ENCODE measurements around the gene RIT2. TPM values are rescaled to one million over a fixed set of nuclear protein-coding genes. Genes with fewer than 3 reads are reported as not detected.

RIT2 gene
- polyA plus RNA-seq, 1 of the 3 experiments (the other 2 are of a cell fraction): not detected

GRCh38 chr18:42958353-42958752 is 157.1 kb downstream of the RIT2 start:
- H3K79me2 ChIP-seq (ENCODE audit: insufficient read depth): no peaks in the 10 kb centered on the region
- peak overlapping the region in 1 of 2 experiments; percentile 68; a peak in 1 of 4 replicates for H3K27ac ChIP-seq (ENCODE audit: low read depth in 2 of 2, low read length in 1 of 2)
- H3K4me3 ChIP-seq (ENCODE audit: low read depth in 2 of 2, low read length in 1 of 2): no peak overlapping the region
- DNase-seq: no peak
- H2AFZ ChIP-seq (ENCODE audit: low read depth): no peak overlapping the region
- no peaks in the 10 kb centered on the region for H4K20me1 ChIP-seq (ENCODE audit: insufficient read depth)
- no peaks in the 10 kb centered on the region for H3K27me3 ChIP-seq (ENCODE audit: insufficient read depth)
- no peaks in the 10 kb centered on the region for H3F3A ChIP-seq (replicated peaks; ENCODE audit: insufficient read depth)
- H3K9me2 ChIP-seq: no peaks in the 10 kb centered on the region
- ChIA-PET CTCF (interaction anchor here (0.6 to 1.1 kb wide), 4 partner anchors 12 to 735 kb away, joined by 3 read pairs; no protein-coding TSS in a partner anchor), POLR2A (no interaction called here)
- 38% methylated on average over 4 of the region's 4 CpGs for WGBS (ENCODE audit: low lambda C conversion rate)
- H3K4me2 ChIP-seq: no peak overlapping the region
- TF ChIP-seq EZH2phosphoT487 (IDR thresholded peaks at IDR 0.05; ENCODE audit: borderline replicate concordance, low read depth) (no peak), SIN3A (IDR thresholded peaks at IDR 0.05; ENCODE audit: borderline replicate concordance, low read depth, low read length) (no peak), EP300 (IDR thresholded peaks at IDR 0.05; ENCODE audit: borderline replicate concordance in 1 of 2, low read depth in 1 of 2, low read length in 1 of 2) (peak in 1 of 2 experiments; percentile 84; a peak in 2 of 4 replicates), RCOR1 (IDR thresholded peaks at IDR 0.05; ENCODE audit: low read length) (peak; percentile 72), TCF12 (IDR thresholded peaks at IDR 0.05) (0 out of 2 replicates have a peak, but pooled peaks have one; percentile 6)
- H3K4me1 ChIP-seq (ENCODE audit: control insufficient read depth in 1 of 2, insufficient read depth in 2 of 2, low read depth in 1 of 2, low read length in 1 of 2): peaks cover 0 to 13% of the 10 kb centered on the region in 2 experiments; a peak in 2 of 4 replicates
- H3K9me3 ChIP-seq: no peaks in the 10 kb centered on the region
- H3K9ac ChIP-seq: no peak overlapping the region
- no peaks in the 10 kb centered on the region for H3K36me3 ChIP-seq (replicated peaks in 1 of 2; ENCODE audit: control insufficient read depth in 1 of 2, insufficient read depth in 2 of 2, low read length in 1 of 2)

- H3K9me2 ChIP-seq: no peaks in the 10 kb centered on the region
- no peak overlapping the region for H3K4me2 ChIP-seq
- no peaks in the 10 kb centered on the region for H3K27me3 ChIP-seq (ENCODE audit: insufficient read depth)
- peaks cover 0 to 13% of the 10 kb centered on the region in 2 experiments; a peak in 2 of 4 replicates for H3K4me1 ChIP-seq (ENCODE audit: control insufficient read depth in 1 of 2, insufficient read depth in 2 of 2, low read depth in 1 of 2, low read length in 1 of 2)
- H3F3A ChIP-seq (replicated peaks; ENCODE audit: insufficient read depth): no peaks in the 10 kb centered on the region
- H3K79me2 ChIP-seq (ENCODE audit: insufficient read depth): no peaks in the 10 kb centered on the region
- H3K4me3 ChIP-seq (ENCODE audit: low read depth in 2 of 2, low read length in 1 of 2): no peak overlapping the region
- H3K9ac ChIP-seq: no peak overlapping the region
- peak overlapping the region in 1 of 2 experiments; percentile 34; a peak in 2 of 4 replicates for H3K27ac ChIP-seq (ENCODE audit: low read depth in 2 of 2, low read length in 1 of 2)
- CTCF ChIA-PET: interaction anchor here (0.6 to 0.7 kb wide), 2 partner anchors 19 to 103 kb away, joined by 3 read pairs; no protein-coding TSS in a partner anchor
- WGBS (ENCODE audit: low lambda C conversion rate): 14% methylated on average over 3 of the region's 3 CpGs
- H3K36me3 ChIP-seq (replicated peaks in 1 of 2; ENCODE audit: control insufficient read depth in 1 of 2, insufficient read depth in 2 of 2, low read length in 1 of 2): no peaks in the 10 kb centered on the region
- no peaks in the 10 kb centered on the region for H3K9me3 ChIP-seq
- TF ChIP-seq NRF1 (IDR thresholded peaks at IDR 0.05; ENCODE audit: low read depth, low read length) (no peak), CTCF (IDR thresholded peaks at IDR 0.05) (no peak), EZH2phosphoT487 (IDR thresholded peaks at IDR 0.05; ENCODE audit: borderline replicate concordance, low read depth) (no peak), YY1 (IDR thresholded peaks at IDR 0.05; ENCODE audit: low read depth) (no peak), TEAD4 (IDR thresholded peaks at IDR 0.05; ENCODE audit: borderline replicate concordance, insufficient read depth) (0 out of 2 replicates have a peak, but pooled peaks have one; percentile 30), PBX3 (IDR thresholded peaks at IDR 0.05) (no peak), ELF1 (IDR thresholded peaks at IDR 0.05) (no peak), CHD2 (IDR thresholded peaks at IDR 0.05; ENCODE audit: low read length, partially characterized antibody) (peak; percentile 42), MXI1 (IDR thresholded peaks at IDR 0.05; ENCODE audit: low read depth, low read length) (peak; percentile 41; the same call in 1 of the 2 replicates), RCOR1 (IDR thresholded peaks at IDR 0.05; ENCODE audit: low read length) (peak; percentile 76), TCF12 (IDR thresholded peaks at IDR 0.05) (peak; percentile 45), RAD21 (IDR thresholded peaks at IDR 0.05; ENCODE audit: low read length) (peak; percentile 49), EP300 (IDR thresholded peaks at IDR 0.05; ENCODE audit: borderline replicate concordance in 1 of 2, low read depth in 1 of 2, low read length in 1 of 2) (peak in 1 of 2 experiments; percentile 97; a peak in 2 of 4 replicates), RFX5 (IDR thresholded peaks at IDR 0.05; ENCODE audit: low read length) (no peak), FOSL2 (IDR thresholded peaks at IDR 0.05; ENCODE audit: borderline replicate concordance, low read depth) (no peak), ZBTB33 (IDR thresholded peaks at IDR 0.05; ENCODE audit: borderline replicate concordance, low read depth) (no peak)
- no peak overlapping the region for H2AFZ ChIP-seq (ENCODE audit: low read depth)
- no peak for DNase-seq
- POLR2A ChIA-PET: no interaction called here
- H4K20me1 ChIP-seq (ENCODE audit: insufficient read depth): no peaks in the 10 kb centered on the region
These were observed 159.2 kb downstream of the RIT2 start for GRCh38 chr18:42956287-42956686.
